ENCODE measurements around the gene ANKRD52.

ANKRD52 gene

GRCh38 chr12:56221232-56221756, 36.9 kb downstream of the ANKRD52 start:
- no peak for TF ChIP-seq CTCF (conservative IDR thresholded peaks at IDR 0.05; ENCODE audit: low read length)
- peak; percentile 92 for DNase-seq (ENCODE audit: low read depth)

GRCh38 chr12:56220611-56221231, 37.5 kb downstream of the ANKRD52 start:
- peak; percentile 80 for DNase-seq (ENCODE audit: low read depth)
- TF ChIP-seq CTCF (conservative IDR thresholded peaks at IDR 0.05; ENCODE audit: low read length): no peak
- peak overlapping the region; percentile 97 for H3K4me3 ChIP-seq (ENCODE audit: low read length)

More at GRCh38 chr12:56221232-56221756, 36.9 kb downstream of the ANKRD52 start:
- H3K4me3 ChIP-seq (ENCODE audit: low read length): peak overlapping the region; percentile 97

- TF ChIP-seq CTCF (conservative IDR thresholded peaks at IDR 0.05; ENCODE audit: low read length): no peak
- no peak for DNase-seq (ENCODE audit: low read depth)
- H3K4me3 ChIP-seq (ENCODE audit: low read length): peak overlapping the region; percentile 97
Observed at GRCh38 chr12:56219840-56220239, 38.3 kb downstream of the ANKRD52 start.

- DNase-seq (ENCODE audit: low read depth): no peak
Observed at GRCh38 chr12:56216461-56216860, 41.7 kb downstream of the ANKRD52 start.

GRCh38 chr12:56213878-56214277, 44.3 kb downstream of the ANKRD52 start:
- no peak for TF ChIP-seq CTCF (conservative IDR thresholded peaks at IDR 0.05; ENCODE audit: low read length)
- H3K4me3 ChIP-seq (ENCODE audit: low read length): no peak overlapping the region
- no peak for DNase-seq (ENCODE audit: low read depth)

More at GRCh38 chr12:56216461-56216860, 41.7 kb downstream of the ANKRD52 start:
- TF ChIP-seq CTCF (conservative IDR thresholded peaks at IDR 0.05; ENCODE audit: low read length): no peak
- H3K4me3 ChIP-seq (ENCODE audit: low read length): no peak overlapping the region

- DNase-seq (ENCODE audit: low read depth): no peak
- no peak overlapping the region for H3K4me3 ChIP-seq (ENCODE audit: low read length)
- TF ChIP-seq CTCF (conservative IDR thresholded peaks at IDR 0.05; ENCODE audit: low read length): no peak
Observed at GRCh38 chr12:56212361-56212760, 45.8 kb downstream of the ANKRD52 start.

- no peak for TF ChIP-seq CTCF (conservative IDR thresholded peaks at IDR 0.05; ENCODE audit: low read length)
- no peak for DNase-seq (ENCODE audit: low read depth)
- no peak overlapping the region for H3K4me3 ChIP-seq (ENCODE audit: low read length)
Observed at GRCh38 chr12:56208006-56208405, 50.2 kb downstream of the ANKRD52 start.
